Vagina (tissue), 2 donors: ENCODE data around the gene RAB3GAP1.

Source experiments
- CTCF ChIP-seq, 3 experiments: fragments of 450-650 bp in 2 of 3; fragments of 200-600 bp in 1 of 3; sonication (generic) in 1 of 3; IDR thresholded peaks; one replicate each; pipeline ENCODE4 v1.5.1; 2017 to 2019; ENCODE audit warnings: antibody characterized with exemption in 3 of 3, mild to moderate bottlenecking in 2 of 3, moderate library complexity in 2 of 3
- POLR2A ChIP-seq, 2 donors: fragments of 450-650 bp; IDR thresholded peaks; one replicate each; pipeline ENCODE4 v1.6.1; 2017; ENCODE audit warnings: antibody characterized with exemption in 2 of 2, mild to moderate bottlenecking in 2 of 2, moderate library complexity in 2 of 2
- POLR2AphosphoS5 ChIP-seq, 2 donors: sonication (generic); formaldehyde crosslinking; IDR thresholded peaks; one replicate each; pipeline ENCODE4 v1.9.0; 2017; ENCODE audit warnings: antibody characterized with exemption in 2 of 2, mild to moderate bottlenecking in 2 of 2, low read depth in 1 of 2; ENCODE audit not compliant: insufficient read depth in 1 of 2

- TF ChIP-seq POLR2AphosphoS5 (IDR thresholded peaks at IDR 0.05; ENCODE audit: insufficient read depth in 1 of 2, low read depth in 1 of 2) (no peak), POLR2A (IDR thresholded peaks at IDR 0.05) (no peak), CTCF (IDR thresholded peaks at IDR 0.05) (no peak)
These were observed 47.9 kb downstream of the RAB3GAP1 start for GRCh38 chr2:135099802-135100483.
